22Rv1 (cell line): Measurements from ENCODE around the gene PGR.
"Not testable (repeated sequence)": the region's sequence is repeated elsewhere in the genome, so short reads cannot be mapped to it uniquely, and the experiment has no call there.

ENCODE experiments used
- H3K27ac ChIP-seq: fragments of 450-650 bp; 2 replicates; pipeline ENCODE4 v1.5.1; 2017
- ZFX ChIP-seq: fragments of 450-650 bp; IDR thresholded peaks from 2 replicates; pipeline ENCODE4 v1.6.1; 2017; ENCODE audit warnings: antibody characterized with exemption, borderline replicate concordance
- TF ChIP-seq, protein P1 (sequence below): fragments of 450-650 bp; IDR thresholded peaks from 2 replicates; pipeline ENCODE4 v1.5.1; 2017; ENCODE audit warnings: mild to moderate bottlenecking

The PGR gene

DNA sequence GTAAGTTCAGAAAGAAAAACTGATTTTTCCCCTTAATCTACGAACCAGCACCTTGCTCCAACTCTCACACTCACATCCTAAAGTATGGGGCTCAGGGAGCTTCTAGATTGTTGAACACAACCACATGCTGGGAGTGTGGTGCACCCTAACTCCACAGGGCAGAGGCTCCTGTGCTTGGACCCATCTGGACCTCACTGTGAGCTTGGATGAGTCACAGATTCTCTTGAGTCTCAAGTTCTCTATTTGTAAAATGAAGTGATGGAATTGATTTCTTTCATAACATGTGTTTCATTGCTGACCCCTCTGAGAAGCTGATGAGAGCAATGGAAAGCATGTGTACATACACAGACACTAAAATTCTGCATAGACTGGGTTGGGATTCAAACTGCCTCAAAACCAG is 109.7 kb downstream of the PGR start:
- TF ChIP-seq ZFX = no peak
- TF ChIP-seq, protein P1, sequence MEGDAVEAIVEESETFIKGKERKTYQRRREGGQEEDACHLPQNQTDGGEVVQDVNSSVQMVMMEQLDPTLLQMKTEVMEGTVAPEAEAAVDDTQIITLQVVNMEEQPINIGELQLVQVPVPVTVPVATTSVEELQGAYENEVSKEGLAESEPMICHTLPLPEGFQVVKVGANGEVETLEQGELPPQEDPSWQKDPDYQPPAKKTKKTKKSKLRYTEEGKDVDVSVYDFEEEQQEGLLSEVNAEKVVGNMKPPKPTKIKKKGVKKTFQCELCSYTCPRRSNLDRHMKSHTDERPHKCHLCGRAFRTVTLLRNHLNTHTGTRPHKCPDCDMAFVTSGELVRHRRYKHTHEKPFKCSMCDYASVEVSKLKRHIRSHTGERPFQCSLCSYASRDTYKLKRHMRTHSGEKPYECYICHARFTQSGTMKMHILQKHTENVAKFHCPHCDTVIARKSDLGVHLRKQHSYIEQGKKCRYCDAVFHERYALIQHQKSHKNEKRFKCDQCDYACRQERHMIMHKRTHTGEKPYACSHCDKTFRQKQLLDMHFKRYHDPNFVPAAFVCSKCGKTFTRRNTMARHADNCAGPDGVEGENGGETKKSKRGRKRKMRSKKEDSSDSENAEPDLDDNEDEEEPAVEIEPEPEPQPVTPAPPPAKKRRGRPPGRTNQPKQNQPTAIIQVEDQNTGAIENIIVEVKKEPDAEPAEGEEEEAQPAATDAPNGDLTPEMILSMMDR = no peak
- H3K27ac ChIP-seq = no peak overlapping the region

- TF ChIP-seq, protein P1 = no peak
- TF ChIP-seq ZFX = no peak
- H3K27ac ChIP-seq = no peak overlapping the region
Observed at GRCh38 chr11:101014600-101015285, 114.9 kb downstream of the PGR start.

DNA sequence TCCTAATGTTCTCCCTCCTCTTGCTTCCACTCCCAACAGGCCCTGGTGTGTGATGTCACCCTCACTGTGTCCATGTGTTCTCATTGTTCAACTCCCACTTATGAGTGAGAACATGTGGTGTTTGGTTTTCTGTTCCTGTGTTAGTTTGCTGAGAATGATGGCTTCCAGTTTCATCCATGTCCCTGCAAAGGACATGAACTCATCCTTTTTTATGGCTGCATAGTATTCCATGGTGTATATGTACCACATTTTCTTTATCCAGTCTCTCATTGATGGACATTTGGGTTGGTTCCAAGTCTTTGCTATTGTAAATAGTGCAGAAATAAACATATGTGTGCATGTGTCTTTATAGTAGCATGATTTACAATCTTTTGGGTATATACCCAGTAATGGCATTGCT is 115.9 kb downstream of the PGR start:
- H3K27ac ChIP-seq = not testable (repeated sequence)

DNA sequence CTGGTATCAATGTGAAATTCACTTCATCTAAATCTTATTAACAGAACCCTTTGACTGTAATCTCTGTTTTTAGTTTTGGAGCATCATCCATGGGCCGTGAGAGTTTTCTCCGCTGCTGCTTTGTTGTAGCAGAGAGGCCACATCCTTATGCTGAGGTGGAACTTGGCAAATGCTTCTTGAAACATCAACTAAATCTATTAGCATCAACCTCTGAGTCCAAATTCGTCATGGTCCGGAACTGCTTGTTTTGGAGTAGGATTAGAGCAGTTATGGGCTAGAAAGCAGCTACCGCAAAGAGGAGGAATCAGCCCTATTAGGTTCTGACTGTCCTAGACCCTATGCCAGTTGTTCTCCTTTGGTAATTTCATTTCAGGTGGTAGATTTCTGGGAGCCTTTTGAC is 117.7 kb downstream of the PGR start:
- H3K27ac ChIP-seq = no peak overlapping the region
- TF ChIP-seq, protein P1 = no peak
- no peak for TF ChIP-seq ZFX

DNA sequence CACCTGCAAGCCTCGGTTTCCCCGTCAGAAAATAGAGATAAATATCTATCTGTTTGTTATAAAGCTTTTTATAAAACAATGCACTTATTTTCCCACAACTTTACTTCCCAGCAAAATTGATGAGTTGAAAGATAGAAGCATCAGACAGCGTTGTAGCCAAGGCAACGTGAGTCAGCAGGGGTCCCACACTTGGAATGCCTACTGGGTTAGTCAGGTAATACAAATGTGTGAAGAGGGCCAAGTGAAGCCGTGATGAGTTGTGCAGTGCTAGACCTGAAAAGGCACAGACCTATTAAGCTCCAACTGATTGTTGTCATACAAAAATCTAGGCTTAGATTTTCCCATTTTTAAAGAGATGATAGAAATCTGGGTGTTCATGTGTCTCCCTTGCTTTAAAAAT is 118.7 kb downstream of the PGR start:
- TF ChIP-seq, protein P1 = no peak
- no peak for TF ChIP-seq ZFX
- no peak overlapping the region for H3K27ac ChIP-seq

GRCh38 chr11:101009690-101010055 is 119.9 kb downstream of the PGR start:
- no peak overlapping the region for H3K27ac ChIP-seq
- TF ChIP-seq ZFX = no peak
- TF ChIP-seq, protein P1 = no peak

DNA sequence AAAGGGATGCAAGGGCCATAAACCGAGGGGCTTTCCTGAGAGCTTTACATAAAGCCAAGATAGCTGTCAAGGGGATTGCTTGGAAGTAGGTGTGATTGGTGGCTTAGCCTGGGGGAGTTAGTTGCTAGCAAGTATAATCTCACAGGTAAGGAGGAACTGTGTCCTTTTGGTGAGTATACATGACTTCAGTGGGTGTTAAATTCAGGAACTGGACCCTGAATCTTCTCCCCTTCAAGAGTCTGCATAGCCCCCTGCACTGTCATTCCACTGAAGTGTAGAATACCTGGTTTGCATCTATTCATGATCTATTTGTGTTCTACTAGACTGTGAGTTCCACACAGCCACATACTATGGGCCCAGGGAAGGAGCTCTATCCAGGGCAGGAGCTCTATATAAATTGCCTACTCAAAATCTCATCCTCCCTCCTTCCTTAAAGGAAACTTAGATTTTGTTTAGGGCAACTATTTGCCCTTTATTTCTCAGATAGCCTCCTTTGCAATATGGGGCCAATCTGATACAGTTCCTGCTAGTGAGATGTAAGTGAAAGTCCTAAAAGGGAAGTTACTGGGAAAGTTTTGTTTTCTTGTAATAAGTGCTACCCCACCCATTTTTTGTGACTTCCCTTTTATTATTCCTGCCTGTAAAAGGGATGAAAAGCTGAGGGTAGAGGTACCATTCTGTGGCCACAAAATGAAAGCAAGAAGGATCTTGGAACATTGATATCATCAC is 120.5 kb downstream of the PGR start:
- H3K27ac ChIP-seq = no peak overlapping the region
- TF ChIP-seq ZFX = no peak
- TF ChIP-seq, protein P1 = no peak
